WERI-Rb-1 (cell line): ENCODE measurements around the gene GANAB.
"Not testable (repeated sequence)": the region's sequence is repeated elsewhere in the genome, so short reads cannot be mapped to it uniquely, and the experiment has no call there.

Experiments used
- DNase-seq: peaks from one replicate; pipeline ENCODE4 v3.0.0-alpha.2; 2020
- H3K27ac ChIP-seq: fragments of 250-450 bp; sonication (Bioruptor Pico); 2 replicates; pipeline ENCODE4 v1.5.1; 2020; ENCODE audit warnings: mild to moderate bottlenecking, moderate library complexity
- H3K27me3 ChIP-seq: fragments of 250-450 bp; sonication (Bioruptor Pico); 2 replicates; pipeline ENCODE4 v1.5.1; 2021; ENCODE audit warnings: mild to moderate bottlenecking, low read depth, moderate library complexity; ENCODE audit not compliant: insufficient read depth, severe bottlenecking
- H3K36me3 ChIP-seq: fragments of 250-450 bp; sonication (Bioruptor Pico); 2 replicates; pipeline ENCODE4 v1.5.1; 2020; ENCODE audit warnings: mild to moderate bottlenecking, moderate library complexity
- H3K4me3 ChIP-seq: 2 replicates; pipeline ENCODE4 v1.5.1; 2011; ENCODE audit warnings: low read depth, mild to moderate bottlenecking, control low read depth, low read length
- H3K9me3 ChIP-seq: fragments of 250-450 bp; sonication (Bioruptor Pico); 2 replicates; pipeline ENCODE4 v1.5.1; 2021; ENCODE audit warnings: mild to moderate bottlenecking, moderate library complexity; ENCODE audit not compliant: severe bottlenecking
- TF ChIP-seq, protein P1 (sequence below): IDR thresholded peaks from 2 replicates; pipeline ENCODE4 v1.5.1; 2011; ENCODE audit warnings: low read depth, mild to moderate bottlenecking, control low read depth, inconsistent platforms, low read length

The GANAB gene

DNA sequence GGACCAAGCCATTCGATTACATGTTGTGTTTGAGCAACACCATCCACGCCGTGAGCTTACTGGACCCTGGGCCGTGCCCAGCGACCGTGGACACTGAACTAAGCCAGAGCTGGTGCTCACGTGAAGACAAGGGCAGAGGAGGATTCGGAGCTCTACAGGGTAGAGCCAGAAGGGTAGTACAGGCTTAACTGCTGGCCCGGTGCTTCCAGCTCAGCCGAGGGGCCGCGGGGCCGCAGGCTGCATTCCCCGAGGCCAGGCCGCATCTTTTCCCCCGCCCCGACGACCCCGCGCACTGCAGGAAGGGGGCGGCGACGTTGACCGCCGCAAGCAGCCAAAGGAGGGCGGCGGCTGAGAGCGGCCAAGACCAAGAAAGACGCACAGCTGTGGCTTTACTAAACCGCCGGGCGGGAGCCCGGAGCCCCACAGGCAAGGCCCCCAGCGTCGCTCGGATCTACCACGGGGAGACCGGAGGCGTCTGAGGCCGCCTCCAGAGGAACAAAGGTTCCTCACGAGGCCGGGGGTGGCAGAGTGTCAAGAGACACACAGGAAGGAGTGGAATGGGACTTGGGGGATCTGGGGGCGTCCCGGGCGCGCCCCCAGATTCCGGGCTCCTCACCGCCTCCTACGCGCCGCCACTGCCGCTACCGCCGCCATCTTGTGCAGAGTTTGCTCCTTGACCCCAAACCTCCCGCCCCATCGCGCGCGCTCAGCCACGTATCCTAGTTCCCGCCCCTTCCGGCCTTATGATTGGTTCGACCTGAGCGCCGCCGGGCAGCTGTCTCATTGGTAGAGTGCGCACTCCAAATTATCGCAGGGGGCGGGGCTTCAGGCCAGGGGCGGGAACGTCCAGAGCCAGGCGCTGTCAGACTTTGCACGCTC, at the start of gene GANAB:
TSS of gene GANAB (minus strand) at position 668 of the 879 bp plus-strand sequence. CDS start at position 654, 14 bp downstream.
- Histone ChIP-seq H3K27me3 (no peaks in the 10 kb centered on the region), H3K36me3 (peaks cover 54% of the 10 kb centered on the region), H3K4me3 (peak within 1 kb of the TSS; percentile 99), H3K9me3 (no peaks in the 10 kb centered on the region), H3K27ac (peak within 1 kb of the TSS; percentile 97)
- peak; percentile 99 for DNase-seq
- TF ChIP-seq, protein P1, sequence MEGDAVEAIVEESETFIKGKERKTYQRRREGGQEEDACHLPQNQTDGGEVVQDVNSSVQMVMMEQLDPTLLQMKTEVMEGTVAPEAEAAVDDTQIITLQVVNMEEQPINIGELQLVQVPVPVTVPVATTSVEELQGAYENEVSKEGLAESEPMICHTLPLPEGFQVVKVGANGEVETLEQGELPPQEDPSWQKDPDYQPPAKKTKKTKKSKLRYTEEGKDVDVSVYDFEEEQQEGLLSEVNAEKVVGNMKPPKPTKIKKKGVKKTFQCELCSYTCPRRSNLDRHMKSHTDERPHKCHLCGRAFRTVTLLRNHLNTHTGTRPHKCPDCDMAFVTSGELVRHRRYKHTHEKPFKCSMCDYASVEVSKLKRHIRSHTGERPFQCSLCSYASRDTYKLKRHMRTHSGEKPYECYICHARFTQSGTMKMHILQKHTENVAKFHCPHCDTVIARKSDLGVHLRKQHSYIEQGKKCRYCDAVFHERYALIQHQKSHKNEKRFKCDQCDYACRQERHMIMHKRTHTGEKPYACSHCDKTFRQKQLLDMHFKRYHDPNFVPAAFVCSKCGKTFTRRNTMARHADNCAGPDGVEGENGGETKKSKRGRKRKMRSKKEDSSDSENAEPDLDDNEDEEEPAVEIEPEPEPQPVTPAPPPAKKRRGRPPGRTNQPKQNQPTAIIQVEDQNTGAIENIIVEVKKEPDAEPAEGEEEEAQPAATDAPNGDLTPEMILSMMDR, result no peak

DNA sequence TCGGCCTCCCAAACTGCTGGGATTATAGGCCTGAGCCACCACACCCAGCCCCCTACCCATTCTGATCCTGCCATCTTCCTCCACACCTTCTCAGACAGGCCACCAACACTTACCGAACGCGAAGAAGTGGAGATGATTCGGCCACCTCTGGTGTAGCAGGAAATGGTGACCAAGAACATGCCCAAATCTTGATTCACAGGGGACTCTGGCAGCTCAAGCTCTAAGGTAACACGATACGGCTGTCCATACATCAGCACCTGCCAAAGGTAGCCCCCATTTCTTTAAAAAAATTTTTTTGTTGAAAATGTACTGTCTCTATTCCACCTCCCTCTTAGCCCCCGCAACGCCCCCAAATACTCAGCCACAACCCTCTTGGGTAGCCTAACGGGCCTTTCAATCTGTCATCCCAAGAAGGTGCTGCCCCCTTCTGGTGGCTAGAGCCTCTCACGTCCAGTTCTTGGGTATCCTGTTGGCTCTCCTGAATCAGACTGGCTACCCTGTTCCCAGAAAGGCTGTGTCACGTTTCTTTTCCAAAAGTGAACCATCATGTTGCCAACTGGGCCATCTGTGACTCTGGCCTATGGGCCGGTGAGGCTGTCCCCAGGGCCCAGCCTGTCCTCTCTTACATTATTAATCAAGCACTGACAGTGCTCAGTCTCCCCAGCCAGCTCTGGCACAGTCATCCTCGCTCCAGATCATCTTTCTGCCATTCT, 48.2 kb upstream of the GANAB start:
- no peak overlapping the region for H3K4me3 ChIP-seq
- no peaks in the 10 kb centered on the region for H3K27me3 ChIP-seq
- TF ChIP-seq, protein P1, result peak; percentile 80
- DNase-seq, result peak; percentile 83
- peaks cover 59% of the 10 kb centered on the region for H3K36me3 ChIP-seq
- no peaks in the 10 kb centered on the region for H3K9me3 ChIP-seq
- peak overlapping the region; percentile 11 for H3K27ac ChIP-seq

DNA sequence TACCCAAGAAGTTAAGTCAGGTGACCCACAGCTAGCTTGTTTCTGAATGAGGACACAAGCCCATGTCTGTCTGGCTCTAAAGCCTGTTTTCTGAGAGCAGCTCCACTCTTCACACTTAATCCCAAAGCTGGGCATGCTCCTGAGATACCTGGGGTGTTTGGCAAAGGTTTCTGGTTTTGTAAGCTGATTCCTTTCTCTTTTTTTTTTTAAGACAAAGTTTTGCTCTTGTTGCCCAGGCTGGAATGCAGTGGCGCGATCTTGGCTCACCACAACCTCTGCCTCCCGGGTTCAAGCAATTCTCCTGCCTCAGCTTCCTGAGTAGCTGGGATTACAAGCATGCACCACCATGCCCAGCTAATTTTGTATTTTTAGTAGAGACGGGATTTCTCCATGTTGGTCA, 47.2 kb upstream of the GANAB start:
- DNase-seq, H3K4me3 ChIP-seq, H3K27me3 ChIP-seq, H3K9me3 ChIP-seq, H3K27ac ChIP-seq: not testable (repeated sequence)
- peaks cover 56% of the 10 kb centered on the region for H3K36me3 ChIP-seq

DNA sequence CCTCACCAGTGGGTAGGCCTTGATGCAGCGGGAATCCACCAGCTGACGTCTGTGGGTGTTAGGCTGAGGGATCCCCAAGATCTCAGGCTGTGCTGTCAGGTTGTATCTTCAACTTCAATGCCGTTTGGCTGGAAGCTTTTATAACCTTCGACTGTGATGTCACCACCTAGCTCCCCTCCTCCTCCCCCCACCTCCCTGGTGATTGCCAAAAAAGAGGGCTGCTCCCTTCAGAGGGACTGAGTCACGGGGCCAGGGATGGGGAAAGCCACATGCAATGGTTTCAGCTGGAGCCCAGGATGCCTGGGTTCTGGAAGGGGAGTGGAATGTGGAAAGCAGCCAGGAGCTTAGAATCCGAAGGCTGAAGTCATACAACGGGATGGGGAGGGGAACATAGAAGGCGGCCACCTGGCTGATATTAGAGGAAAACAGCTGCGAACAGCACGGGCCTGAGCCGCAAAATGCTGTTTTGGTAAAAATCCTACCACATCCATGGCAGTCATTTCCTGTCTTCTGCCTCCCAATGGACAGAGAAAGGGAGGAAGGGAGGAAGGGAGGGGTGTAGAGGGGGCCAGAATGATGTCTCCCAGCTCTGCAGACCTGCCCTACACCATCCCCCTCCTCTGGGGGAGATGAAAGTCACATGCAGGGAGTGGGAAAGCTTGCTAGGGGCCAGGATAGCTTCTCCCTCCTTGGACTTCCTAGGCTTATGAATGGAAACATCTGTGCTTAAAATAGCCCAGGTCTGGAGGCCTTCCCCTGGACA, 43.2 kb upstream of the GANAB start, which contains the start of gene LRRN4CL:
TSS of gene LRRN4CL (minus strand) at position 110 of the 763 bp plus-strand sequence. CDS start 1,022 bp downstream, outside the sequence.
- Histone ChIP-seq H3K27ac (peak within 1 kb of the TSS; percentile 44), H3K36me3 (peaks cover 45% of the 10 kb centered on the region), H3K4me3 (no peak within 1 kb of the TSS)

DNA sequence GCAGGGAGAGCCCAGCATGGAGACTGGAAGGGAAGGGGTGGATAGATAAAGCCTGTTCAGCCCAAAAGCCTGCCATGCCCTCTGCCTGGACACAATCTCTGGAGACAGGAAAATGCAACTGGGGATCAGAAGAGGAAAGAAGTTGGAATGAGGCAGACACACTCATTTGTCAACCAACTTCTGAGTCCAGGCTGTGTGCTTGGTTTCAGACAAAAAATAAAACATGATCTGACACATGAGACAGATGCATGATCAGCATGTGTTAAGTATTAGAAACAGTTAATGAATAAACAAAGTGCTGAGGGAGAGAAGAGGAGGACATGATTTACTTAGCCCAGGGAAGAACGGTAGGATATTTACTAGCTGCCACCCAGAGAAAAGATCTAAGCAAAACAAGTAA, 42.1 kb upstream of the GANAB start:
- no peak for DNase-seq
- H3K36me3 ChIP-seq, result peaks cover 35% of the 10 kb centered on the region
- H3K27me3 ChIP-seq, result no peaks in the 10 kb centered on the region
- TF ChIP-seq, protein P1, result no peak
- H3K4me3 ChIP-seq, result no peak overlapping the region
- H3K9me3 ChIP-seq, result no peaks in the 10 kb centered on the region
- no peak overlapping the region for H3K27ac ChIP-seq

More for the DNA sequence above, 43.2 kb upstream of the GANAB start, which contains the start of gene LRRN4CL:
- TF ChIP-seq, protein P1, result no peak
- Histone ChIP-seq H3K9me3 (no peaks in the 10 kb centered on the region), H3K27me3 (no peaks in the 10 kb centered on the region)
- DNase-seq, result no peak
